ENCODE data around the gene CHEK1. TPM values are rescaled to one million over a fixed set of nuclear protein-coding genes. Genes with fewer than 3 reads are reported as not detected.

CHEK1 gene
- total and polyA plus RNA-seq, 3 donors from 2014 or later: 11.5 to 25.8 (median 25.1) TPM

- H3K27me3 ChIP-seq: no peaks in the 10 kb centered on the region
- intact Hi-C loops (cut with DNase I; ENCODE audit: low total_unique reads): no loop called here
- TF ChIP-seq, protein P1, sequence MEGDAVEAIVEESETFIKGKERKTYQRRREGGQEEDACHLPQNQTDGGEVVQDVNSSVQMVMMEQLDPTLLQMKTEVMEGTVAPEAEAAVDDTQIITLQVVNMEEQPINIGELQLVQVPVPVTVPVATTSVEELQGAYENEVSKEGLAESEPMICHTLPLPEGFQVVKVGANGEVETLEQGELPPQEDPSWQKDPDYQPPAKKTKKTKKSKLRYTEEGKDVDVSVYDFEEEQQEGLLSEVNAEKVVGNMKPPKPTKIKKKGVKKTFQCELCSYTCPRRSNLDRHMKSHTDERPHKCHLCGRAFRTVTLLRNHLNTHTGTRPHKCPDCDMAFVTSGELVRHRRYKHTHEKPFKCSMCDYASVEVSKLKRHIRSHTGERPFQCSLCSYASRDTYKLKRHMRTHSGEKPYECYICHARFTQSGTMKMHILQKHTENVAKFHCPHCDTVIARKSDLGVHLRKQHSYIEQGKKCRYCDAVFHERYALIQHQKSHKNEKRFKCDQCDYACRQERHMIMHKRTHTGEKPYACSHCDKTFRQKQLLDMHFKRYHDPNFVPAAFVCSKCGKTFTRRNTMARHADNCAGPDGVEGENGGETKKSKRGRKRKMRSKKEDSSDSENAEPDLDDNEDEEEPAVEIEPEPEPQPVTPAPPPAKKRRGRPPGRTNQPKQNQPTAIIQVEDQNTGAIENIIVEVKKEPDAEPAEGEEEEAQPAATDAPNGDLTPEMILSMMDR (IDR thresholded peaks at IDR 0.05): no peak
- no peak for TF ChIP-seq POLR2A (IDR thresholded peaks at IDR 0.05)
- no peak overlapping the region for H3K27ac ChIP-seq
- no peaks in the 10 kb centered on the region for H3K4me1 ChIP-seq
- no peak for DNase-seq
- no peak overlapping the region for H3K4me3 ChIP-seq
- no peaks in the 10 kb centered on the region for H3K36me3 ChIP-seq (ENCODE audit: low read depth, missing control alignments)
- WGBS, 2 donors: 86 to 90% methylated on average over 6 of the region's 6 CpGs
- no peaks in the 10 kb centered on the region for H3K9me3 ChIP-seq
Observed at GRCh38 chr11:125720781-125721180, 95.8 kb downstream of the CHEK1 start.

DNA sequence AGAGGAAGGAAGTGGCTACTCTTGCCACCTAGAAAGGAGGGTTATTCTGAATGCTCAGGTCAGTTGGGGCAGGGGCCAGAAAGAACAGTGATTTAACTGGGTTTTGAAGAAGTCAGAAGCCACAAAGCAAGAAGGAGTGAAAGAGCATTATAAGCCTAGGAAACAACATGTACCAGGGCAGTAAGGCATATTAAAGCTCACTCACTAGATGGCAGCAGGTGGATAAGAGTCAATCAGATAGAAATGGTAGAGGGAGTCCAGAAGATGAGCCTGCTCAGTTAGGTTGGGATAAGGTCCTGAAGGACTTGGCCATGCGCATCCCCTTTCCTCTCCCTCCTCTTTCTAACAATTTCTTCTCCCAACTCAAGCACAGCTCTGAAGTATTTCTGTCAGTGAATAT, 99.2 kb downstream of the CHEK1 start:
- Histone ChIP-seq H3K27ac (no peak overlapping the region), H3K4me3 (no peak overlapping the region), H3K9me3 (no peaks in the 10 kb centered on the region), H3K4me1 (no peaks in the 10 kb centered on the region), H3K27me3 (no peaks in the 10 kb centered on the region), H3K36me3 (ENCODE audit: low read depth, missing control alignments) (no peaks in the 10 kb centered on the region)
- no peak for TF ChIP-seq POLR2A (IDR thresholded peaks at IDR 0.05)
- TF ChIP-seq, protein P1 (IDR thresholded peaks at IDR 0.05): no peak
- DNase-seq: no peak
- WGBS, 2 donors: 95 to 100% methylated on average over 1 of the region's 1 CpG
- intact Hi-C loops (cut with DNase I; ENCODE audit: low total_unique reads): no loop called here

Small RNA genes lying within 50 kb of the gene (small RNA-seq; reads per million reads assigned to genes)
- gene RNU2-35P: 0 reads per million in 2 donors

Other genes starting within 250 kb of the CHEK1 start
- gene FEZ1, start 128.9 kb upstream of the CHEK1 start, total RNA-seq: 10 to 100 TPM; 40.3 to 52.6 TPM
- gene FEZ1, start 128.9 kb upstream of the CHEK1 start, polyA plus RNA-seq (ENCODE audit: insufficient read depth, low read depth, low replicate concordance): 71.9 TPM
- 10 to 100 TPM; 35.6 to 36.8 TPM for gene EI24, start 55.7 kb upstream of the CHEK1 start, total RNA-seq
- gene EI24, start 55.7 kb upstream of the CHEK1 start, polyA plus RNA-seq (ENCODE audit: insufficient read depth, low read depth, low replicate concordance): 91.2 TPM
- gene STT3A, start 32.3 kb upstream of the CHEK1 start, total RNA-seq: 10 to 100 TPM; 83.3 to 86.0 TPM
- gene STT3A, start 32.3 kb upstream of the CHEK1 start, polyA plus RNA-seq (ENCODE audit: insufficient read depth, low read depth, low replicate concordance): 147 TPM
- 10 to 100 TPM; 35.4 to 56.5 TPM for gene ACRV1, start 55.7 kb downstream of the CHEK1 start, total RNA-seq
- 175 TPM for gene ACRV1, start 55.7 kb downstream of the CHEK1 start, polyA plus RNA-seq (ENCODE audit: insufficient read depth, low read depth, low replicate concordance)
- not detected for gene PATE1, start 121.1 kb downstream of the CHEK1 start, total RNA-seq
- gene PATE1, start 121.1 kb downstream of the CHEK1 start, polyA plus RNA-seq (ENCODE audit: insufficient read depth, low read depth, low replicate concordance): not detected
- gene PATE2, start 153.7 kb downstream of the CHEK1 start, total RNA-seq: 1 to 10 TPM; 1.0 to 1.7 TPM
- gene PATE2, start 153.7 kb downstream of the CHEK1 start, polyA plus RNA-seq (ENCODE audit: insufficient read depth, low read depth, low replicate concordance): 0.76 TPM
- gene PATE3, start 163.0 kb downstream of the CHEK1 start, total RNA-seq: not detected
- gene PATE3, start 163.0 kb downstream of the CHEK1 start, polyA plus RNA-seq (ENCODE audit: insufficient read depth, low read depth, low replicate concordance): not detected
- under 1 TPM in 1 of 2 donors, not detected in 1; 0.79 TPM for gene PATE4, start 208.2 kb downstream of the CHEK1 start, total RNA-seq
- gene PATE4, start 208.2 kb downstream of the CHEK1 start, polyA plus RNA-seq (ENCODE audit: insufficient read depth, low read depth, low replicate concordance): 0.73 TPM

Data from testis (tissue), 3 donors.